CD14-positive monocyte (primary cell): ENCODE results near the gene KCNT1. TPM values are rescaled to one million over a fixed set of nuclear protein-coding genes. Genes with fewer than 3 reads are reported as not detected.

Experiments
- DNase-seq, 3 donors: peaks; one replicate each; pipeline ENCODE4 v3.0.0-alpha.2; 2011 to 2022
- H2AFZ ChIP-seq: 2 replicates; pipeline ENCODE4 v1.6.0; 2012; ENCODE audit warnings: mild to moderate bottlenecking, low read depth, low read length, inconsistent platforms; ENCODE audit not compliant: insufficient read depth, poor library complexity, severe bottlenecking
- H3K27ac ChIP-seq, 2 donors: 1 replicate in 1 of 2; 2 replicates in 1 of 2; pipeline ENCODE4 v1.5.1; 2012 to 2013; ENCODE audit warnings: low read length in 2 of 2, control low read depth in 1 of 2, inconsistent platforms in 1 of 2, low read depth in 1 of 2, mild to moderate bottlenecking in 1 of 2
- H3K27me3 ChIP-seq, 2 donors: one replicate each; pipeline versions ENCODE4 v1.6.0 to v1.6.1; 2011 to 2013; ENCODE audit warnings: low read length in 2 of 2; ENCODE audit not compliant: control insufficient read depth in 2 of 2, insufficient read depth in 2 of 2
- H3K36me3 ChIP-seq, 2 donors: replicated peaks in 1 of 2; 1 replicate in 1 of 2; 2 replicates in 1 of 2; pipeline versions ENCODE4 v1.5.1 to v1.6.1; 2012 to 2013; ENCODE audit warnings: low read length in 2 of 2, control low read depth in 1 of 2, inconsistent platforms in 1 of 2, mild to moderate bottlenecking in 1 of 2; ENCODE audit not compliant: insufficient read depth in 2 of 2, control insufficient read depth in 1 of 2
- H3K4me1 ChIP-seq, 2 donors: 1 replicate in 1 of 2; 2 replicates in 1 of 2; pipeline versions ENCODE4 v1.5.1 to v1.6.1; 2012 to 2013; ENCODE audit warnings: low read length in 2 of 2, control low read depth in 1 of 2, inconsistent platforms in 1 of 2, mild to moderate bottlenecking in 1 of 2, moderate library complexity in 1 of 2; ENCODE audit not compliant: insufficient read depth in 2 of 2, control insufficient read depth in 1 of 2
- H3K4me2 ChIP-seq: replicated peaks from 2 replicates; pipeline ENCODE3; 2012; ENCODE audit warnings: low read length, moderate library complexity, mild to moderate bottlenecking; ENCODE audit not compliant: poor library complexity, severe bottlenecking; ENCODE audit errors: extremely low read depth
- H3K4me3 ChIP-seq, 3 experiments: fragments of 200-600 bp in 1 of 3; sonication (generic) in 1 of 3; replicated peaks in 1 of 3; 1 replicate in 2 of 3; 2 replicates in 1 of 3; pipeline ENCODE4 v1.5.1; 2011 to 2013; ENCODE audit warnings: low read length in 3 of 3, mild to moderate bottlenecking in 3 of 3, control low read depth in 2 of 3, low read depth in 2 of 3, inconsistent platforms in 1 of 3, moderate library complexity in 1 of 3
- H3K79me2 ChIP-seq: 2 replicates; pipeline ENCODE4 v1.6.0; 2012; ENCODE audit warnings: mild to moderate bottlenecking, control low read depth, inconsistent platforms, low read length, moderate library complexity; ENCODE audit not compliant: insufficient read depth
- H3K9ac ChIP-seq: 2 replicates; pipeline ENCODE4 v1.6.0; 2017; ENCODE audit warnings: low read length, mild to moderate bottlenecking; ENCODE audit not compliant: insufficient read depth, poor library complexity, severe bottlenecking
- H3K9me3 ChIP-seq, 2 donors: replicated peaks in 1 of 2; 1 replicate in 1 of 2; 2 replicates in 1 of 2; pipeline versions ENCODE4 v1.5.1 to v1.6.1; 2012 to 2013; ENCODE audit warnings: low read length in 2 of 2, control low read depth in 1 of 2; ENCODE audit not compliant: control insufficient read depth in 1 of 2, insufficient read depth in 1 of 2
- H4K20me1 ChIP-seq: 2 replicates; pipeline ENCODE4 v1.6.0; 2012; ENCODE audit warnings: mild to moderate bottlenecking, low read length, control low read depth, moderate library complexity; ENCODE audit not compliant: insufficient read depth
- H3K27ac Mint-ChIP-seq, 7 donors: one replicate each; pipeline ENCODE4 v1.8.0; 2020; ENCODE audit warnings: mild to moderate bottlenecking in 7 of 7, mixed read lengths in 7 of 7, moderate library complexity in 6 of 7, inconsistent platforms in 2 of 7
- H3K27me3 Mint-ChIP-seq, 3 donors: one replicate each; pipeline ENCODE4 v1.8.0; 2021 to 2022; ENCODE audit warnings: low read depth in 3 of 3, mild to moderate bottlenecking in 3 of 3, mixed read lengths in 3 of 3, moderate library complexity in 3 of 3, inconsistent platforms in 1 of 3
- H3K36me3 Mint-ChIP-seq, 2 donors: one replicate each; pipeline ENCODE4 v1.8.0; 2020; ENCODE audit warnings: mixed read lengths in 2 of 2, inconsistent platforms in 1 of 2, mild to moderate bottlenecking in 1 of 2
- H3K4me1 Mint-ChIP-seq: one replicate; pipeline ENCODE4 v1.8.0; 2020; ENCODE audit warnings: mild to moderate bottlenecking, mixed read lengths
- H3K4me3 Mint-ChIP-seq, 2 donors: one replicate each; pipeline ENCODE4 v1.8.0; 2020; ENCODE audit warnings: mild to moderate bottlenecking in 2 of 2, mixed read lengths in 2 of 2, moderate library complexity in 1 of 2
- H3K9me3 Mint-ChIP-seq, 7 donors: one replicate each; pipeline ENCODE4 v1.8.0; 2020 to 2022; ENCODE audit warnings: mixed read lengths in 7 of 7, mild to moderate bottlenecking in 6 of 7, moderate library complexity in 6 of 7, inconsistent platforms in 2 of 7
- WGBS: methylation state at CpG from one replicate; pipeline ENCODE4 v1.1.5; 2013; ENCODE audit warnings: missing lambda C conversion rate; ENCODE audit not compliant: insufficient coverage; 5-methylcytosine and 5-hydroxymethylcytosine counted together
- intact Hi-C, 2 donors: fragments of 100-400 bp; cut with micrococcal nuclease; formaldehyde crosslinking; loops; one replicate each; pipeline versions ENCODE4 v1.15.0 to v1.15.1; 2023
- polyA plus RNA-seq, 3 donors: library from polyadenylated mRNA; depleted of rRNA in 1 of 3; unstranded in 2 of 3; stranded (reverse) in 1 of 3; fragments of 300-500 nt in 2 of 3; fragments of >200 nt in 1 of 3; fragmentation: Illumina TruSeq in 2 of 3; gene quantifications; 1 replicate in 2 of 3; 2 replicates in 1 of 3; pipeline ENCODE4 v1.2.3, GENCODE V29; 2012 to 2021
- TF ChIP-seq, protein P1 (sequence below): fragments of 200-600 bp; IDR thresholded peaks from one replicate; pipeline ENCODE4 v1.8.0; 2022; ENCODE audit warnings: antibody characterized with exemption, mild to moderate bottlenecking

Gene KCNT1
- polyA plus RNA-seq, 3 donors = not detected

DNA sequence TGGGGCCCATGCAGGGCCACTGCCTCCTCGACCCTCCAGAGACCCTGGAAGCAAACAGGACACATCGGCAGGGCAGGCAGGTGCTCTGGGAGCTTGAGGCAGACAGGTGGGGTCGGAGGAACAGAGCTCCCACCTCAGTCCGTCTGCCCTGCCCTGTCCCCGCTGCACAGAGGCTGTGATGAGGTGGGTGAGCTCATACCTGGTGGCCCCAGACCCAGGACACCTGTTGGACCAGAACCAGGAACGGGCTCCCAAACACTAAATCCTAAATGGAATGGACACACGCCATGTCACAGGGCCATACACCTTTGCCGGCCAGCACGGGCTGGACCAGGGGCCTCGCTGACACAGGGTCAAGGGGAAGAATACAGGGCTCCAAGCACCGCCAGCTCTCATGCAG lies 8.2 kb upstream of the KCNT1 start:
- H2AFZ ChIP-seq = no peak overlapping the region
- Mint-ChIP-seq H3K4me1 (no peaks in the 10 kb centered on the region), H3K9me3 (peaks cover 0 to 5% (median 0%) of the 10 kb centered on the region in 7 donors)

DNA sequence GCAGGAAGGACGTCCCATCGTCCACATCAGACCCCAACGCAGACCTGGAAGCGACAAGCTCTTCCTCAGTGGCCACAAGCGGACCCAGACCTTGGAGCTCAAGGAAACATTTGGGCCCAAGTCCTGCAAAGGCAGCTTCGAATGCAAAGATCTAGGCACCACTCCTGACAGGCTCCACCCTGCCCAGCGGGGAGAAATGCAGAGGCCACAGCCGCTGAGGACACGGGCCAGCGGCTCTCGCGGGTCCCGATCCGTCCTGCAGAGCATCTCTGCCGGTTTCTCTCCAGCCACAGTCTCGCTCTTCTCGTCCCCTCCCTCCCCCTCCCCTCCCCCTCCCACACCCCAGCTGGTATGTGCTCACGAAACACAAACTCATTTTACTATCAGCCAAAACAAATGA lies 7.6 kb upstream of the KCNT1 start:
- H3K9me3 ChIP-seq = no peaks in the 10 kb centered on the region

More for the DNA sequence above, 8.2 kb upstream of the KCNT1 start:
- no peaks in the 10 kb centered on the region for H3K27me3 ChIP-seq
- no peaks in the 10 kb centered on the region for H3K36me3 ChIP-seq
- Mint-ChIP-seq H3K27me3 (peaks cover 0 to 4% (median 4%) of the 10 kb centered on the region in 3 donors), H3K27ac (no peak overlapping the region), H3K4me3 (no peak overlapping the region), H3K36me3 (no peaks in the 10 kb centered on the region)
- H3K4me3 ChIP-seq = no peak overlapping the region
- no peaks in the 10 kb centered on the region for H4K20me1 ChIP-seq
- no peaks in the 10 kb centered on the region for H3K9me3 ChIP-seq
- no peak overlapping the region for H3K9ac ChIP-seq
- intact Hi-C loops = no loop called here
- H3K4me2 ChIP-seq = no peak overlapping the region
- H3K27ac ChIP-seq = no peak overlapping the region
- H3K79me2 ChIP-seq = no peaks in the 10 kb centered on the region
- no peaks in the 10 kb centered on the region for H3K4me1 ChIP-seq
- TF ChIP-seq, protein P1, sequence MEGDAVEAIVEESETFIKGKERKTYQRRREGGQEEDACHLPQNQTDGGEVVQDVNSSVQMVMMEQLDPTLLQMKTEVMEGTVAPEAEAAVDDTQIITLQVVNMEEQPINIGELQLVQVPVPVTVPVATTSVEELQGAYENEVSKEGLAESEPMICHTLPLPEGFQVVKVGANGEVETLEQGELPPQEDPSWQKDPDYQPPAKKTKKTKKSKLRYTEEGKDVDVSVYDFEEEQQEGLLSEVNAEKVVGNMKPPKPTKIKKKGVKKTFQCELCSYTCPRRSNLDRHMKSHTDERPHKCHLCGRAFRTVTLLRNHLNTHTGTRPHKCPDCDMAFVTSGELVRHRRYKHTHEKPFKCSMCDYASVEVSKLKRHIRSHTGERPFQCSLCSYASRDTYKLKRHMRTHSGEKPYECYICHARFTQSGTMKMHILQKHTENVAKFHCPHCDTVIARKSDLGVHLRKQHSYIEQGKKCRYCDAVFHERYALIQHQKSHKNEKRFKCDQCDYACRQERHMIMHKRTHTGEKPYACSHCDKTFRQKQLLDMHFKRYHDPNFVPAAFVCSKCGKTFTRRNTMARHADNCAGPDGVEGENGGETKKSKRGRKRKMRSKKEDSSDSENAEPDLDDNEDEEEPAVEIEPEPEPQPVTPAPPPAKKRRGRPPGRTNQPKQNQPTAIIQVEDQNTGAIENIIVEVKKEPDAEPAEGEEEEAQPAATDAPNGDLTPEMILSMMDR = no peak
- DNase-seq = no peak
- 70% methylated on average over 4 of the region's 11 CpGs for WGBS

More for the DNA sequence above, 7.6 kb upstream of the KCNT1 start:
- Histone ChIP-seq H3K27me3 (no peaks in the 10 kb centered on the region), H3K27ac (no peak overlapping the region), H3K4me3 (no peak overlapping the region), H3K4me2 (no peak overlapping the region), H3K36me3 (no peaks in the 10 kb centered on the region), H4K20me1 (no peaks in the 10 kb centered on the region), H3K4me1 (no peaks in the 10 kb centered on the region), H2AFZ (no peak overlapping the region), H3K9ac (no peak overlapping the region), H3K79me2 (no peaks in the 10 kb centered on the region)
- H3K27me3 Mint-ChIP-seq = peaks cover 0 to 6% (median 5%) of the 10 kb centered on the region in 3 donors
- intact Hi-C loops = no loop called here
- WGBS = 82% methylated on average over 9 of the region's 18 CpGs
- no peak overlapping the region for H3K4me3 Mint-ChIP-seq
- H3K9me3 Mint-ChIP-seq = peaks cover 0 to 5% (median 0%) of the 10 kb centered on the region in 7 donors
- H3K4me1 Mint-ChIP-seq = no peaks in the 10 kb centered on the region
- no peak overlapping the region for H3K27ac Mint-ChIP-seq
- TF ChIP-seq, protein P1 = no peak
- no peak for DNase-seq
- H3K36me3 Mint-ChIP-seq = no peaks in the 10 kb centered on the region
